ENCODE data around the gene TGFBI. TPM values are rescaled to one million over a fixed set of nuclear protein-coding genes. Genes with fewer than 3 reads are reported as not detected.
"Not testable (repeated sequence)": the region's sequence is repeated elsewhere in the genome, so short reads cannot be mapped to it uniquely, and the experiment has no call there.

TGFBI gene
- total RNA-seq, 2 experiments from 2014 or later = 0.23 TPM; not detected in 1

DNA sequence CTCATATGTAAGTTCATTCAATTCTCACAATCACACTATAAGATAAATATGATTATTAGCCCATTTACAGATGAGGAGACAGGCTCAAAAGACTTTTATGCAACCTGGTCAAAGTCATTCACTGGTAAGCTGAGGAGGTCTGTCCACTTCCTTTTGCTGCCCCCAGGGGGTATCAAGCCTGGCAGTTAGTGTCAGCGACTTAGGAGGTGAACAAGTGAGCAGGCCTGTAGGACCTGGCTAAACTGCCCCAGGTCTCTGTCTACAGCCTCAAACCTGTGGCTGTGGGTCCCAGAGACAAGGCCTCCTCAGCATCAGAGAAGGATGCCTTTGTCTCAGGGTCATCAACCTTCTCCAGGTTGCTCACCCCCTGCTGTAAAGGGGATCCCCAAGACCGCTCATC, 10.4 kb downstream of the TGFBI start:
- ChIA-PET CTCF (no interaction called here), POLR2A (interaction anchor here (0.6 kb wide), 1 partner anchor 148 kb away, joined by 5 read pairs; no protein-coding TSS in a partner anchor)

DNA sequence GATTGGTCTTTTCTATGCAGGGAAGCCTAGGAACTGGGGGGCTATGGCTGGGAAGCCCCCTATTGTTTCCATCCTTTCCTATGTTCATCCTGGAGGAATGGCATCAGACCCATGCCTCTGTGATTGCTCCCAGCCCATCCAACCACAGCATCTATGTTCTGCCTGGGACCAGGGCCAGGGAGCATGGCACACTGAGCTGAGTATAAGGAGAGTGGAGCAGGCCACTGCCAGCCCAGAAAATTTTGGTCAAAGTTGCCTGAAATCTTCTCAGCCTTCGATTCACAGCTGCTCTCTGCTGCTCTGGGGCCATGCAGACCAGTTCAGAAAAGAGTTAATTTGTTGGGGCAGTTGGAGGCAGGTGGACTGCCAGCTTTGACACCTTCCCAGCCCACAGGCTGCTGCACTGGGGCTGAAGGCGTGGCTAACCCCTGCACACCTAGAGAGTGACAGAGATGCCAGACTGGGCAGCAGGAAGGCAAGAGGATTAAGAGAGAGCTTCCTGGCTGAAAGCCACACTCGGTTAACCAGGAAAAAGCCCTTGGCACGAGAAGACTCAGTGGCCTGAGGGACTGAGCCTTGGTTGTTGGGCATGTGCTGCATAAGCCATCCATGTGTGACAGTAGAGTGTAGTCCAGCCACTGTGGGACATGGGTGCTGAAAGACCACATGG, 12.1 kb downstream of the TGFBI start:
- ChIA-PET CTCF (interaction anchor here (1.0 kb wide), 1 partner anchor 22 kb away, joined by 3 read pairs; no protein-coding TSS in a partner anchor), POLR2A (no interaction called here)

DNA sequence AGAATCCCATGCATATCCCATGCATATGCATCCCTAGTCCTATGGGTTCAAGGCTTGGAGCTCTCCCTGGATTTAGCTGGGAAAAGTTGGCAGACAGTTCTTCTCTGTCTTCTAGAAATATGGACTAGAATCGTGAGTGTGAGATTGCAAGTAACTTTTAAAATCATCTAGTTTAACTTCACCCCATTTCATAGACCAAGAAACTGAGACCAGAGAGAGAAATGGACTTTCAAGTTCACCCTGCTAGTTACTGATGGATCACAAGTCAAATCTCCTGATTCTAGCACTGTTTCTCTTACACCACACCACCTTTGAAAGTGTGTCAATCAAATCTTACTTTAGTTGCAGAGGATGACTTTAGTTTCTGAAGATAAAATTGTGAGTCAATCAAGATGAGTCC, 13.4 kb downstream of the TGFBI start:
- CTCF ChIA-PET = no interaction called here
- POLR2A ChIA-PET = no interaction called here

DNA sequence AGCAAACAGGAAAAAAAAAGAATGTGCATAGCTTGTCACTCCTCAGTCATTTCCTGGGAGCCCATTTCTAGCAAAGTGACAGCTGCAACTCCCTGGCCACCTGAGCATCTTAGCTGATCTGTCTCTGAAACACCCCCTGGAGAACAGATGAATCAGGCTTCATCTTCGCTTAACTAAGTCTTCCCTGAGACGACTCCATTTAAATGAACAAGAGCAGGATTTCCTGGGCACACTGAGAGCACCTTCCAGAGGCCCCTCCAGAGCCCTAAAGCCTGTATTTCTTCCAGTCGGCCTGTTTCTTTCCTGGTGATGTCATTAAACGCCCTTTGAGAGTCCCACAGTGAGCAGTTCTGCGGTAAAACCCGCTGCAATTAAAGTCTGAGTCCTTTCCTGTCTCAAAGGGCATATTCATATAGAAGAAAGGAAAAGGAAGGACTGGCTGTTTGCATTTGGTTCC, 13.9 kb downstream of the TGFBI start:
- POLR2A ChIA-PET = no interaction called here

DNA sequence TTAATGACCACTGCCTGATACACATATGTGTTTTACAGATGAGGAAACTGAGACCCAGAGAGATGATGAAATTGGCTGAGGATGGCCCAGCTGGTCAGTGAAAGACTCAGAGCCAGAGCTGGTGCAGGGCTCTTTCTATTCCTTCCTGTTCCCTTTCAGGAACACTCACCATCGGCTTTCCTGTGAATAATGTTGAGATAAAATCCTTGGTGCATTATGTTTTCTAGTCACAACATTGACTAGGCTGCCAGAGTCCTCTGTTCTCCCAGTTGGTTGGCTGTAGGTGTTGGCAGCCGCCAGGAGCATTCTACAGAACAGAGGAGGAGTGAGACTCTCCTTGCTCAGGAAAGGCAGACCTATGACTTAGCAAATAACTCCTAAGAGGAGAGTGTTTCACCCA, 14.8 kb downstream of the TGFBI start:
- ChIA-PET CTCF (no interaction called here), POLR2A (no interaction called here)

More for the DNA sequence above, 13.9 kb downstream of the TGFBI start:
- CTCF ChIA-PET = no interaction called here

DNA sequence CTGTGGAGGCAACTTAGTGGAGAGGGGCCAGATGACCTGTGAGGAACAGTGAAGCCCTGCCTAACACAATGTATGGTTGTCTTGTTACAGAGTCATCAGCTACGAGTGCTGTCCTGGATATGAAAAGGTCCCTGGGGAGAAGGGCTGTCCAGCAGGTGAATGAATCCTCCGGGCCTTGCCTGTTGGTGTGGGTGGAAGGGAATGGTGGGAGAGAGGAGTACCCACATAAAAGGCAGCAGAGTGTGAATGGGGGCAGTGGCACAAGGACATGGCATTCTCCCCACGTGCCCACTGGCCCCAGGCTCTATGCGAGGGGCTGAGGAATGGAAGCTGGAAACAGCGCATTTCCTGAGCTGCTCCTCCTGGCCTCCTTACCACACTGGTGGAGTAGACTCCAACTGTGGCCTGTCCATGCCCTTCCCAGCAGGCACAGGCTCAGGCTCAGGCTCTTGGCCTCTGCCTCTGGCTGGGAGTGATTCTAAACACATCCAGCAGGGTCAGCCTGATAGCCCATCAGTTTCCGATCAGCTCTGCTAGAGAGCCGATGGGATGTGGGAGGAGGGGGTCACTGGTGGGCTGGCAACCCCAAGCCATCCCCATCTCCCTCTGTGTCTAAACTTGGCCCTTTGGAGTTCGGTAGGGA, 15.3 kb downstream of the TGFBI start:
- ChIA-PET CTCF (no interaction called here), POLR2A (no interaction called here)

DNA sequence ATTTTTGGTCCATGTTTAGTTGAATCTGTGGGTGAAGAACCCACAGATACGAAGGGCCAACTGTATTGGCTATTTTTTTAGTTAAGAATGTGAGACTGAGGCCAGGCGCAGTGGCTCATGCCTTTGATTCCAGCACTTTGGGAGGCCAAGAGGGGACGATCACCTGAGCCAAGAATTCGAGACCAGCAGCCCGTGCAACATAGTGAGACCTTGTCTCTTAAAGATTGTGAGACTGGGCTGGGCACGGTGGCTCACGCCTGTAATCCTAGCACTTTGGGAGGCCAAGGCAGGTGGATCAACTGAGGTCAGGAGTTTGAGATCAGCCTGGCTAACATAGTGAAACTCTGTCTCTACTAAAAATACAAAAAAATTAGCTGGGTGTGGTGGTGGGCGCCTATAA, 16.2 kb downstream of the TGFBI start:
- CTCF ChIA-PET = interaction anchor here (1.0 kb wide), 1 partner anchor 7 kb away, joined by 3 read pairs; no protein-coding TSS in a partner anchor
- POLR2A ChIA-PET = not testable (repeated sequence)

DNA sequence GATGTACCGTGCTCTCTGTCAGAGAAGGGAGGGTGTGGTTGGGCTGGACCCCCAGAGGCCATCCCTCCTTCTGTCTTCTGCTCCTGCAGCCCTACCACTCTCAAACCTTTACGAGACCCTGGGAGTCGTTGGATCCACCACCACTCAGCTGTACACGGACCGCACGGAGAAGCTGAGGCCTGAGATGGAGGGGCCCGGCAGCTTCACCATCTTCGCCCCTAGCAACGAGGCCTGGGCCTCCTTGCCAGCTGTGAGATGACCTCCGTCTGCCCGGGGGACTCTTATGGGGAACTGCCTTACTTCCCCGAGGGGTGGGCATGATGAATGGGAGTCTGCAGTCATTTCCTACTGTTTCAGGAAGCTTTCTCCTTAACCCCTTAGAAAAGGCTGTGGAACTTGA, 17.5 kb downstream of the TGFBI start:
- ChIA-PET CTCF (no interaction called here), POLR2A (no interaction called here)

DNA sequence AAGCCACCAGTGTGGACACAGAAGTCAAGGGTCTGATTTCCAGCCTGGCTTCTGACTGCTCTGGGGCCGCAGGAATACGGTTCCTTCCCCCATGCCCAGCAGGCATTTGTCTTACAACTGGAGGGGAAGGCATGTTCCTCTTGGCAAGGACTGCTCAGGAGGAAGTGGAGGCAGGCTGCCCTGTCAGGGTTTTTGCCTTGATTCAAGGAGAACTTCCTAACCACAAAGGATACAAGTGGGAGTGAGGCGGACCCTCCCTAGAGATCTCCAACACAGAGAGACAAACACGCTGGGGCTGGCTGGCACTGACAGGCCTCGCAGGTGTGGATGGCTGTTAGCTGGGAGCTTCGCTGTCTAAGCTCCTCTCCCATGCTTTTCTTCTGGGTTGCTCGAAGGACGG, 19.1 kb downstream of the TGFBI start:
- ChIA-PET CTCF (no interaction called here), POLR2A (no interaction called here)

DNA sequence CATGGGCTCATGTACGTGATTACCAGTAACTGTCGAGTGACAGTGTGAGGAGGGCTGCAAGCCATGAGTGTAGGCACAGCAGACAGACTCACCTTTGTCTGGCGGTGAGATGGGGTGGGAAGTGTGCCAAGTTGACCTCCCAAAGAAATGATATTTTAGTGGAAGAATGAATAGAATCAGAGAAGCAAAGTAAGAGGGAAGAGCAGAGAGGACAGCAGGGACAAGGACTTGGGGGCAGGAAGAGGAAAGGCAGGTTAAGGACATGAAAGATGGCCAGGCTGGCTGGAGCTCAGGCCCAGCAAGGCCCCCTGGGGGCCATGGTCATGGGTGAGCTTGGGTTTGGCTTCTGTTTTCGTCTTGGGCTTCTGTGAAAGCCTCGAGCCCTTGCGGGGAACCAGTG, 20.2 kb downstream of the TGFBI start:
- POLR2A ChIA-PET = no interaction called here
- CTCF ChIA-PET = no interaction called here

DNA sequence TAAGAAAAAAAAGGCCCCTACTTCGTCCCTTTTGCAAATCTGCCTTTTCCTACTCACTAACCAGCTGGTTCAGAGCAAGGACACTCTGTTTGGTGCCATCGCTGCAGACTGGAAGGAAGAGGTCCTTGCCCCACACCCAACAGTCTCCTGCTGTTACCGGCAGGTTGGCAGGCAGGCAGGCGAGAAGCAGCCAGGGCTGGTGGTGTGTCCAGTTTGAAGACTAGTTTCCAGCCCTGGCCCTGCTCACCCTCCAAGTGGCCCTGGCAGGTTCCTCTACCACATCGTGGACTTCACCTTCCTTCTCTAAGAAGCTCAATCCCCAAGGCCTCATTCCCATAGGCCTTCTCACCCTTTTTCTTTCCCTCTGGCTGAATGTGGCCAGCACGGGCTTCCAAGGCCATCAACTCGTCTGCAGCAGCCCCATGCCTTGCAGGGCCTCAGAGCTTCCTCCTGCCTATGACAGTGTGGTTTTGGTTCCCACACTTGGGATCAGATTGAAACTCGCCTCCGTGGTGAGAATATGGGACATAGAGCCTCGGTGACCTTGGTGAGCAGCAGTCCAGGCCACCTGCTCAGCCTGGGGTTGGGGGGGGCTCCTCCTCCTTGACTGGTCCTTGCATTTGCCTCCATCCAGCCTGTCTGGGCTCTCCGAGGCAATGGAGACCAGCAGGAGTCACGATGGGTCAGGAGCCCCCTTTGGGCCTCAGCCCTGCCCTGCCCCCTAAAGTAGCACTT, 22.9 kb downstream of the TGFBI start:
- ChIA-PET POLR2A (no interaction called here), CTCF (no interaction called here)

DNA sequence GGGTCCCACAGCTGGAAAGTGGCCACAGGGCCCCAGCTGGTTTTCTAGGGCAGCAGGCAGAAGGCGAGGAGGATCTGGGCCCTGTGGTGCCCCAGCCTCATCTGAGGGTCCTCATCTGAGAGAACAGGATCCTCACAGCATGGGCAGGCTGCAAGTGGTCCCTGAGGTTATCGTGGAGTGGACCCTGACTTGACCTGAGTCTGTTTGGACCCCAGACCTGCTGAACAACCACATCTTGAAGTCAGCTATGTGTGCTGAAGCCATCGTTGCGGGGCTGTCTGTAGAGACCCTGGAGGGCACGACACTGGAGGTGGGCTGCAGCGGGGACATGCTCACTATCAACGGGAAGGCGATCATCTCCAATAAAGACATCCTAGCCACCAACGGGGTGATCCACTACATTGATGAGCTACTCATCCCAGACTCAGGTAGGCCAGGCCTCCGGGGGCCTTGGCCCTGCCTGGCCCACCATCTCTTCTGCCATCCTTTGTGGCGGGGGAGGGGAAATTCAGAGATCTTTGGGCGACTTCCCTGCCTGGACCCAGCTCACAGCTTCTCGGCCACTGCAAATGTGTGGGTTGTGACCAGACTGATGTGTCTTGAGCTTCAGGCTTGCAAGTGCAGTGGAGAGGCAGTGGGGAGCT, 24.0 kb downstream of the TGFBI start:
- ChIA-PET CTCF (interaction anchor here (0.6 kb wide), 1 partner anchor 164 kb away, joined by 3 read pairs; no protein-coding TSS in a partner anchor), POLR2A (no interaction called here)

DNA sequence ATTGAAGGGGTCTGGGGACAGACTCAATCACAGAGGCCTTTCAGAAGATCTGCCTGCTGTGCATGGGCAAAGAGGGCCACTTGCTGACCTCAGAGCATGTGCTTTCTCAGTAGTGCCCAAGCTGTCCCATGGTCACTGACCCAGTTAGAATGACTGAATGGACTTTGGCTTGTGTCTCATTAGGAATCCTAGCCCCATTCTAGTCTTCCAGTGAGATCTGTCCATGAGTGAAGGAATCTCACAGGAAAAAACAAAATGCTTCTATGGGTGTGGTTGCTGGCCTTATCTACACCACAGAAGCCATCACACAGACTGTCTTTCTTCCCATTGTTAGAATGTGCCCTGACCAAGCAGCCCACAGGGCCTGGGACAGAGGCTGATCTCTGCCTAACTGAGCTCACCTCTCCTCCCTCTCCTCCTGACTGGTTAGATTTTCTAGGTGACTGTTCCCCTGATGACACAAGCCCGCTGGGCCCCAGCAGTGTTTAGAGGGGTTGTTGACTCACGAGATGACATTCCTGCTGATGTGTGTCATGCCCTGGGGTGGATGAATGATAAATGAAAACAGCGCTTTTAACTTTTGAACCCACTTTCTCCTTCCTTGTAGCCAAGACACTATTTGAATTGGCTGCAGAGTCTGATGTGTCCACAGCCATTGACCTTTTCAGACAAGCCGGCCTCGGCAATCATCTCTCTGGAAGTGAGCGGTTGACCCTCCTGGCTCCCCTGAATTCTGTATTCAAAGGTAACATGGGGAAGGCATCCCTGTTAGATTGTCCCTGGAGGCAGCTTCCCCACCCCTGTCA, 24.8 kb downstream of the TGFBI start:
- POLR2A ChIA-PET = no interaction called here
- CTCF ChIA-PET = no interaction called here

DNA sequence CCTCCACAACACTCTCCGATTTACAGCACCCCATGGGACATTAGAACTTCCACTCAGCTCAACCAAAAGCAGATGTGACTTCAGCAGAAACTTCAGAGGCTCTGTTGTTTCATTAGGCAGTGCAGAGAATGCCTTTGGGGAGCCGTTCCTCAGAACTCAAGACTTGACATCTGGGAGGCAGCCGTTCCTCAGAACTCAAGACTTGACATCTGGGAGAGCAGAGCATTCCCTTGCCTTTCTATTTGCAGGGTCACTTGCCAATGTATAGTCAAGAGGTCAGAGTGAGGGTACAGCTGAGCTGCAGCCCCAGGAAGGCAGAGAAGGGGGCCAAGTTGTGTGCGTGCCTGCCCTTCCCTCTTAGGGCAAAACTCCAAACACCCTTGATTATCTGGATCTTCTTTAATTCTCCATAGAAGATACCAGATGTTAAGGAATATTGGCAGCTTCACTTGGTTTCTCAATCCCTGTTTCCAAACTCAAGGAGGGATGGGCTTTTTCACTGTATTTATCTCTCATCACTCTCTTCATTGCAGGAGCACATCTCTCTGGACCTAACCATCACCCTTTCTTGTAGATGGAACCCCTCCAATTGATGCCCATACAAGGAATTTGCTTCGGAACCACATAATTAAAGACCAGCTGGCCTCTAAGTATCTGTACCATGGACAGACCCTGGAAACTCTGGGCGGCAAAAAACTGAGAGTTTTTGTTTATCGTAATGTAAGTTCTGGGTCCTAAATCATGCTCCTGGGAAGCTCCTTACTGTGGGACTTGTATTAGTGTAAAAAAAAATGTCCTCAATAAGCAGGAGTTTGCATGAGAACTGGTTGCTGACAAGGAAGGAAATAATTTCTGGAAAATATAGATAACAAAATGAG, 25.6 kb downstream of the TGFBI start:
- ChIA-PET POLR2A (no interaction called here), CTCF (no interaction called here)

DNA sequence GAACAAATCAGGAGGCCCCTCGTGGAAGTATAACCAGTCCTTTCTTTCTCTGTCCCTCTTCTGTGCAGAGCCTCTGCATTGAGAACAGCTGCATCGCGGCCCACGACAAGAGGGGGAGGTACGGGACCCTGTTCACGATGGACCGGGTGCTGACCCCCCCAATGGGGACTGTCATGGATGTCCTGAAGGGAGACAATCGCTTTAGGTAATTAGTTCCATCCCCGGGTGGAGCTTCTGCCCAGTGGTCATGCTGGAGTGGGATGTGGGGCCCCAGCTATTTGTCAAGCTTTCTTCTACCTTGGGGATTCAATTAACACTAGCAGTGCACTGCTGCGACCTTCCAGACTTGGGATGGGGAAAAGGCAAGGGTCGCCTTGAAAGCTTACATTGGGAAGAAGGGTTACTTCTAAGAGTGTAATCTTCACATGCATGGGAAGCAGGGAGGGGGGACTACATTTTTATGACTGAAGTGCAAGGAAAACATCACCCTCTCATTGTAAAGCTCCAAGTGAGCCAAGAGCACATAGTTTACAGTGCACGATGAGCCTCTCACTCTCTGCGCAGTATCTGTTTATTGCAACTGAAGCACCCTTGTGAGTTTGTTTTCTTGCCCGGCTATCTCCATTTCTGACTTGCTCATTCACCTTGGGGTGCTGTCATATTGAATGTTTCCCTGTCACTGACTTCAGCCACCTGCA, 27.0 kb downstream of the TGFBI start:
- ChIA-PET CTCF (no interaction called here), POLR2A (no interaction called here)

DNA sequence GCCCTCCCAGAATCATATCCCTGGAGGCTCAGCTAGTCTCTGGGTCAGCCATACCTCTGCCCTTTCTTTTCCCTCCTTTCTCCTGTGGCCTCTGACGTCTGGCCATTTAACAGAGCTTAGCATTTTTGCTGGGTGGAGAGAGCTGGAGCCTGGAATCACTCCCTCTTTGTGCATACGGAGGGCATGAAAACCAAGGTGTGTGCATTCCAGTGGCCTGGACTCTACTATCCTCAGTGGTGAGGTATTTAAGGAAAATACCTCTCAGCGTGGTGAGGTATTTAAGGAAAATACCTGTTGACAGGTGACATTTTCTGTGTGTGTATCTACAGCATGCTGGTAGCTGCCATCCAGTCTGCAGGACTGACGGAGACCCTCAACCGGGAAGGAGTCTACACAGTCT, 27.5 kb downstream of the TGFBI start:
- ChIA-PET CTCF (no interaction called here), POLR2A (no interaction called here)

DNA sequence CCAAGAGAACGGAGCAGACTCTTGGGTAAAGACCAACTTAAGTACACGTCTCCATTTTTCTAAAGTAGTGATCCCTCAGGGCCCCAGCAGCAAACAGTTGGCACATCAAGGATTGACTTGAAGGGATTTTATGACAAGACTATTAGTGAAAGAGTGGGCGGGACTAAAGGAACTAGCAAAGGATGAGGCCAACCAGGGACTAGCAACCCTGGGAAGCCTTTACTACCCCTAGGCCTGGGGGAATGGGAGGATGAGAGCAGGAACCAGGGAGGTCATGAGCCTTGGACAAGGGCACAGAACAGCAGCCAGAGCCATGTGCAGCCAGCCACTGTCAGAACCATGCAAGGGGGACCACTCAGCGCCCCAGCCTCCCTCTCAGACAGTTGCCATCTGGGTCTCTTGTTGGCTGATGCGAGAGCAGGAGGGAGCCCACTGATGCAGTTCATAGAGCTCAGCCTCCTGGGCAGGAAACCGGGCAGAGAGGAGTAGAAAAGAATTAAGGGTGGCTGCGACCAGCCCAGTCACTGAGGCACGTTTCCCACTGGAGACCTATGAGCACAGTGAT, 28.1 kb downstream of the TGFBI start:
- ChIA-PET POLR2A (no interaction called here), CTCF (no interaction called here)

DNA sequence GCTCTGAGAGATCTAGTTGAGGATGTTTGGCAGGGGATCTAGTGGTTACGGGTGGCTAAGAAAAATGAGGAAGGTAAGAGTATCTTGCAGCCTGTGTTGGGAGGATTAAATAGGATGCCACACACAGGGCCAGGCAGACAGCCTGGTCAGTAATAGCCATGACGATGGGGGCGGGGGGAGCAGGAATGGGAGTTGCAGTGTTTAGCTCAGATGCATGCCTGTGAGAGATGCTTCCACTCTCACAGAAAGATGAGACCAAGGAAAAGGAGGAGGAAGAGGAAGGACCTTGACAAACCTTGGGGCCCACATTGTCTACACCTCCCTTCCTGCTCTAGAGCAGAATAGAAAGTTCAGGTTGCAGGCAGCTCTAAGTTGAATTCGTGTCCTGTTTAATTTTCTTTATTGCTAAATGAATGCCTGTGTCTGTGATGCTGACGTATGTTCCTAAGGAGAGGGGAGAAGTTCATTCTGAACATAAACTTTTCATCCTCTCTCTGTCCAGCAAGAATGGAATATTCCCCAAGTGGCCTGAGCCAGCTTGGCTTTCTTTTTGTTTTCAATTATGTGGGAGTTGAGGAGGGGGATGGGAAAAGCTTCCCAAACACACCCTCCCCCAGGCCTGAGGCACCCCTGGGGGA, 28.7 kb downstream of the TGFBI start:
- ChIA-PET POLR2A (no interaction called here), CTCF (no interaction called here)

Measured in activated CD8-positive, alpha-beta memory T cell treated with anti-CD3 and anti-CD28 coated beads for 36 hours (primary cell).